ENCODE measurements around the gene TMEM8B. TPM values are rescaled to one million over a fixed set of nuclear protein-coding genes. Genes with fewer than 3 reads are reported as not detected.
A peak's percentile ranks its signal among the peaks of the same experiment; 100 is the strongest.

The TMEM8B gene
- total and polyA plus RNA-seq, 10 of the 15 experiments (the other 5 are each of a cell fraction or from before 2014, with no cell fraction given) = 0.19 to 7.6 (median 2.5) TPM

DNA sequence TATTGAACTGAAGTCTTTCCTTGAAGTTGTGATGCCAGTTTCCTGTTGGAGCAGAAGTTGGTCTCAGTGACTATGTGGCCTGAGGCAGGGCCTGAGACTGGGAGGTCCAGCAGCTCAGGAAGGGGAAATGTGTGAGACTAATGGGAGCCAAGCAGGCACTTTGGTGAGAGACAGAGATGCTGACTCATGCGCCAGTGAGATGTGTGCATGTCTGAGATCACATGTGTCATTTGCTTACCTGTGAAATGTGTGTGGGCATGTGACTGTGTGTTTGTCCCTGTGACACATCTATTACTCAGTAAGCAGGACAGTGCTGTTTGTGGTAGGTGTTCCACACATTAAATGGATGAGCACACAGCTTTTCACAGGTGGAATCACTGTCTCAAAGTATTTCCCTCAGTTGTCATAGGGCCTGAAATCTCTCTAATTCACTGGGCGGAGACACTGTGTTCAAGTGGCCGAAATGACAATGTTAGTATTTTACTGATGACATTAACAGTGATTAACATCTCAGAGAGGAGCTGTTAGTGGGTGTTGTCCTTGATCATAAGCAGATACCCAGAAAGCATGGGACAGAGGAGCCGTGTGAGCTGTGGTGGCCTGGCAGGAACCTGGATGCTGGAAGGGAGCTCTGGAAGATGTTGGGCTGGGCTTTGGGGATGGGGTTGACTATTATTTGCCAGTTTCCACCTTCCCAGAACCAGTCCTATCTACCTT lies 30.2 kb upstream of the TMEM8B start (continued):
- TF ChIP-seq ETV6 (conservative IDR thresholded peaks at IDR 0.05 in 1 of 2, IDR thresholded peaks at IDR 0.05 in 1 of 2; ENCODE audit: borderline replicate concordance in 1 of 2, low read depth in 1 of 2) = no peak
- no peak for TF ChIP-seq TCF12 (IDR thresholded peaks at IDR 0.05; ENCODE audit: low read depth, low read length)
- no peak for TF ChIP-seq TARDBP (IDR thresholded peaks at IDR 0.05; ENCODE audit: borderline replicate concordance)
- TF ChIP-seq WRNIP1 (IDR thresholded peaks at IDR 0.05; ENCODE audit: borderline replicate concordance, low read depth, low read length) = no peak
- no peak for TF ChIP-seq STAT1 (conservative IDR thresholded peaks at IDR 0.05)
- no peak for TF ChIP-seq PKNOX1 (IDR thresholded peaks at IDR 0.05)
- no peak for TF ChIP-seq KLF5 (IDR thresholded peaks at IDR 0.05; ENCODE audit: partially characterized antibody)
- no peak for TF ChIP-seq POLR2AphosphoS2 (IDR thresholded peaks at IDR 0.05; ENCODE audit: low read depth, low read length)
- TF ChIP-seq NFYB (IDR thresholded peaks at IDR 0.05; ENCODE audit: insufficient read depth, low read depth, low read length) = no peak
- no peak for TF ChIP-seq NRF1 (conservative IDR thresholded peaks at IDR 0.05; ENCODE audit: low read depth, low read length)
- TF ChIP-seq RCOR1 (conservative IDR thresholded peaks at IDR 0.05; ENCODE audit: low read depth, low read length) = no peak
- TF ChIP-seq RFX5 (IDR thresholded peaks at IDR 0.05; ENCODE audit: low read depth, low read length) = no peak
- no peak for TF ChIP-seq TBL1XR1 (IDR thresholded peaks at IDR 0.05; ENCODE audit: low read depth, low read length)
- no peak for TF ChIP-seq ZBED1 (IDR thresholded peaks at IDR 0.05; ENCODE audit: borderline replicate concordance)
- peak; percentile 53 to 69; a peak in 2 of 4 replicates for TF ChIP-seq BHLHE40 (IDR thresholded peaks at IDR 0.05; ENCODE audit: borderline replicate concordance in 1 of 2, low read depth in 2 of 2, low read length in 1 of 2)
- TF ChIP-seq BMI1 (IDR thresholded peaks at IDR 0.05; ENCODE audit: borderline replicate concordance) = no peak
- TF ChIP-seq SKIL (IDR thresholded peaks at IDR 0.05; ENCODE audit: low read depth, poor library complexity, severe bottlenecking) = peak; percentile 33
- TF ChIP-seq BACH1 (IDR thresholded peaks at IDR 0.05; ENCODE audit: borderline replicate concordance) = peak; percentile 91; the same call in 1 of the 2 replicates
- TF ChIP-seq ZNF207 (IDR thresholded peaks at IDR 0.05; ENCODE audit: borderline replicate concordance) = no peak
- TF ChIP-seq NFXL1 (IDR thresholded peaks at IDR 0.05; ENCODE audit: borderline replicate concordance) = no peak
- no peak for TF ChIP-seq TCF3 (IDR thresholded peaks at IDR 0.05; ENCODE audit: borderline replicate concordance, insufficient read depth, low read depth, low read length)
- TF ChIP-seq MAX (IDR thresholded peaks at IDR 0.05; ENCODE audit: low read depth, low read length) = no peak
- TF ChIP-seq, protein P1, sequence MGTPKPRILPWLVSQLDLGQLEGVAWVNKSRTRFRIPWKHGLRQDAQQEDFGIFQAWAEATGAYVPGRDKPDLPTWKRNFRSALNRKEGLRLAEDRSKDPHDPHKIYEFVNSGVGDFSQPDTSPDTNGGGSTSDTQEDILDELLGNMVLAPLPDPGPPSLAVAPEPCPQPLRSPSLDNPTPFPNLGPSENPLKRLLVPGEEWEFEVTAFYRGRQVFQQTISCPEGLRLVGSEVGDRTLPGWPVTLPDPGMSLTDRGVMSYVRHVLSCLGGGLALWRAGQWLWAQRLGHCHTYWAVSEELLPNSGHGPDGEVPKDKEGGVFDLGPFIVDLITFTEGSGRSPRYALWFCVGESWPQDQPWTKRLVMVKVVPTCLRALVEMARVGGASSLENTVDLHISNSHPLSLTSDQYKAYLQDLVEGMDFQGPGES (IDR thresholded peaks at IDR 0.05) = no peak
- no peak for TF ChIP-seq EED (IDR thresholded peaks at IDR 0.05; ENCODE audit: low read depth)
- TF ChIP-seq POLR2AphosphoS5 (IDR thresholded peaks at IDR 0.05; ENCODE audit: low read length) = no peak
- TF ChIP-seq HDGF (IDR thresholded peaks at IDR 0.05) = 0 out of 2 replicates have a peak, but pooled peaks have one; percentile 25
- TF ChIP-seq HDAC2 (IDR thresholded peaks at IDR 0.05) = no peak

Measured in GM12878 (cell line).